SK-N-SH (cell line): ENCODE data around the gene NHLH1. TPM values are rescaled to one million over a fixed set of nuclear protein-coding genes. Genes with fewer than 3 reads are reported as not detected.

Experiments used
- CTCF ChIA-PET: fragments of 300-600, 350-600 bp; formaldehyde crosslinking; extraction: SDS; loops from one replicate; lab custom pipeline; 2021; lab: Yijun Ruan, JAX
- POLR2A ChIA-PET: fragments of 350-600 bp; sonication (Branson Sonifier 250); formaldehyde crosslinking; extraction: SDS; loops from one replicate; lab custom pipeline; 2020; ENCODE audit warnings: antibody characterized with exemption, inconsistent platforms; lab: Yijun Ruan, JAX
- DNase-seq: peaks from one replicate; pipeline ENCODE4 v3.0.0; 2012
- H2AFZ ChIP-seq: fragments of 200-600 bp; sonication (generic); 2 replicates; pipeline ENCODE4 v1.8.1; 2016; ENCODE audit warnings: antibody characterized with exemption, mild to moderate bottlenecking, low read depth
- H3F3A ChIP-seq: fragments of 200-600 bp; sonication (generic); replicated peaks from 2 replicates; pipeline ENCODE3; 2016; ENCODE audit warnings: antibody characterized with exemption, mild to moderate bottlenecking; ENCODE audit not compliant: insufficient read depth
- H3K27ac ChIP-seq, 2 experiments: fragments of 200-500 bp in 1 of 2; fragments of 200-600 bp in 1 of 2; sonication (Bioruptor generic) in 1 of 2; sonication (generic), shearing (Covaris generic) in 1 of 2; 2 replicates each; pipeline versions ENCODE4 v1.5.1 to v1.6.1; 2014 to 2016; ENCODE audit warnings: low read depth in 2 of 2, inconsistent platforms in 1 of 2, low read length in 1 of 2, mild to moderate bottlenecking in 1 of 2, mixed read lengths in 1 of 2
- H3K27me3 ChIP-seq: fragments of 200-600 bp; sonication (generic), shearing (Covaris generic); 2 replicates; pipeline ENCODE4 v1.6.1; 2016; ENCODE audit warnings: mixed run types; ENCODE audit not compliant: insufficient read depth
- H3K36me3 ChIP-seq, 2 experiments: fragments of 200-500 bp in 1 of 2; fragments of 200-600 bp in 1 of 2; sonication (Bioruptor generic) in 1 of 2; sonication (generic) in 1 of 2; replicated peaks in 1 of 2; 2 replicates each; pipeline versions ENCODE3 to v1.5.1; 2014 to 2016; ENCODE audit warnings: low read length in 1 of 2, mild to moderate bottlenecking in 1 of 2; ENCODE audit not compliant: insufficient read depth in 2 of 2, control insufficient read depth in 1 of 2
- H3K4me1 ChIP-seq, 2 experiments: fragments of 200-500 bp in 1 of 2; fragments of 200-600 bp in 1 of 2; sonication (Bioruptor generic) in 1 of 2; sonication (generic), shearing (Covaris generic) in 1 of 2; 2 replicates each; pipeline versions ENCODE4 v1.5.1 to v1.6.1; 2014 to 2016; ENCODE audit warnings: low read depth in 1 of 2, low read length in 1 of 2, mixed run types in 1 of 2; ENCODE audit not compliant: insufficient read depth in 2 of 2, control insufficient read depth in 1 of 2
- H3K4me2 ChIP-seq: fragments of 200-600 bp; sonication (generic), shearing (Covaris generic); 2 replicates; pipeline ENCODE4 v1.6.1; 2017; ENCODE audit warnings: mixed run types
- H3K4me3 ChIP-seq, 2 experiments: fragments of 200-500 bp in 1 of 2; fragments of 200-600 bp in 1 of 2; sonication (Bioruptor generic) in 1 of 2; sonication (generic), shearing (Covaris generic) in 1 of 2; 2 replicates each; pipeline versions ENCODE4 v1.5.1 to v1.8.1; 2014 to 2016; ENCODE audit warnings: low read depth in 2 of 2, inconsistent platforms in 1 of 2, low read length in 1 of 2, mild to moderate bottlenecking in 1 of 2, mixed read lengths in 1 of 2, moderate library complexity in 1 of 2
- H3K79me2 ChIP-seq: fragments of 200-600 bp; sonication (generic); 2 replicates; pipeline ENCODE4 v1.8.1; 2017; ENCODE audit warnings: mild to moderate bottlenecking; ENCODE audit not compliant: insufficient read depth
- H3K9ac ChIP-seq: fragments of 200-600 bp; sonication (generic); 2 replicates; pipeline ENCODE4 v1.6.1; 2017; ENCODE audit warnings: mixed run types
- H3K9me2 ChIP-seq: fragments of 200-600 bp; sonication (generic); 2 replicates; pipeline ENCODE4 v1.6.1; 2017; ENCODE audit warnings: mixed run types
- H3K9me3 ChIP-seq: fragments of 200-600 bp; sonication (generic); 2 replicates; pipeline ENCODE4 v1.6.1; 2017; ENCODE audit warnings: mixed run types, mild to moderate bottlenecking, moderate library complexity
- H4K20me1 ChIP-seq: fragments of 200-600 bp; sonication (generic); 2 replicates; pipeline ENCODE4 v1.6.1; 2017; ENCODE audit warnings: mild to moderate bottlenecking, mixed run types; ENCODE audit not compliant: insufficient read depth
- CTCF ChIP-seq: fragments of 200-600 bp; sonication (generic); IDR thresholded peaks from 2 replicates; pipeline ENCODE4 v1.6.1; 2017; ENCODE audit warnings: antibody characterized with exemption, mild to moderate bottlenecking, moderate library complexity
- EZH2phosphoT487 ChIP-seq: fragments of 200-600 bp; sonication (generic); IDR thresholded peaks from 2 replicates; pipeline ENCODE4 v1.6.1; 2017; ENCODE audit warnings: low read depth, mixed run types, mild to moderate bottlenecking, antibody characterized with exemption, moderate library complexity, borderline replicate concordance
- NRF1 ChIP-seq: IDR thresholded peaks from 2 replicates; pipeline ENCODE4 v1.6.1; 2012; ENCODE audit warnings: low read depth, mild to moderate bottlenecking, low read length
- RAD21 ChIP-seq: IDR thresholded peaks from 2 replicates; pipeline ENCODE4 v1.6.1; 2012; ENCODE audit warnings: mild to moderate bottlenecking, low read length
- REST ChIP-seq: IDR thresholded peaks from 2 replicates; pipeline ENCODE4 v1.6.1; 2012; ENCODE audit warnings: mild to moderate bottlenecking, low read depth, low read length, moderate library complexity
- RFX5 ChIP-seq: IDR thresholded peaks from 2 replicates; pipeline ENCODE4 v1.6.1; 2012; ENCODE audit warnings: mild to moderate bottlenecking, improper control_type of control experiment, low read length
- SMC3 ChIP-seq: IDR thresholded peaks from 2 replicates; pipeline ENCODE4 v1.6.1; 2012; ENCODE audit warnings: low read depth, low read length, improper control_type of control experiment
- YY1 ChIP-seq: IDR thresholded peaks from 2 replicates; pipeline ENCODE4 v1.4.0; 2012; ENCODE audit warnings: low read depth, mild to moderate bottlenecking
- WGBS: methylation state at CpG from one replicate; pipeline ENCODE4 v1.1.6; 2017; ENCODE audit warnings: low lambda C conversion rate; 5-methylcytosine and 5-hydroxymethylcytosine counted together
- polyA plus RNA-seq, 3 experiments: library from polyadenylated mRNA; depleted of rRNA; stranded (reverse); fragments of >200 nt; gene quantifications; 2 replicates each; pipeline ENCODE4 v1.2.3, GENCODE V29; 2012

The NHLH1 gene
- polyA plus RNA-seq, 1 of the 3 experiments (the other 2 are of a cell fraction): 0.18 TPM

GRCh38 chr1:160353223-160353622 is 13.6 kb upstream of the NHLH1 start:
- Histone ChIP-seq H3K79me2 (no peaks in the 10 kb centered on the region), H3K9me2 (no peaks in the 10 kb centered on the region), H3K4me1 (no peaks in the 10 kb centered on the region), H2AFZ (no peak overlapping the region), H3K36me3 (peaks cover 40 to 96% of the 10 kb centered on the region in 2 experiments), H3K9ac (no peak overlapping the region), H4K20me1 (no peaks in the 10 kb centered on the region), H3K27ac (no peak overlapping the region), H3K4me2 (no peak overlapping the region), H3K27me3 (no peaks in the 10 kb centered on the region), H3K9me3 (no peaks in the 10 kb centered on the region), H3F3A (no peaks in the 10 kb centered on the region), H3K4me3 (no peak overlapping the region)
- peak; percentile 95 for TF ChIP-seq RFX5
- TF ChIP-seq NRF1: no peak
- 100% methylated on average over 2 of the region's 2 CpGs for WGBS
- DNase-seq: no peak
- CTCF ChIA-PET: interaction anchor here (1.1 to 6.4 kb wide), 9 partner anchors 9 to 252 kb away, joined by 3 to 100 read pairs (median 4); partner anchors contain the start of gene NHLH1
- POLR2A ChIA-PET: no interaction called here

- peak; percentile 53 for DNase-seq
- H3K9me3 ChIP-seq: no peaks in the 10 kb centered on the region
- no peaks in the 10 kb centered on the region for H3K79me2 ChIP-seq
- no peaks in the 10 kb centered on the region for H3K27me3 ChIP-seq
- H3K4me2 ChIP-seq: no peak overlapping the region
- H3F3A ChIP-seq: peaks cover 4% of the 10 kb centered on the region
- TF ChIP-seq YY1 (no peak), RAD21 (peak; percentile 44), REST (peak; percentile 53; the same call in 1 of the 2 replicates), CTCF (peak; percentile 70), EZH2phosphoT487 (no peak), SMC3 (peak; percentile 55)
- CTCF ChIA-PET: interaction anchor here (0.7 to 6.4 kb wide), 21 partner anchors 8 to 1098 kb away, joined by 3 to 100 read pairs (median 4); partner anchors contain the start of gene NHLH1
- no peaks in the 10 kb centered on the region for H4K20me1 ChIP-seq
- H3K27ac ChIP-seq: no peak overlapping the region
- no peak overlapping the region for H2AFZ ChIP-seq
- H3K36me3 ChIP-seq: peaks cover 43 to 89% of the 10 kb centered on the region in 2 experiments
- WGBS: 66% methylated on average over 5 of the region's 5 CpGs
- POLR2A ChIA-PET: no interaction called here
- no peaks in the 10 kb centered on the region for H3K4me1 ChIP-seq
- H3K9ac ChIP-seq: no peak overlapping the region
- H3K4me3 ChIP-seq: peak overlapping the region in 1 of 2 experiments; percentile 28; a peak in 1 of 4 replicates
- no peaks in the 10 kb centered on the region for H3K9me2 ChIP-seq
Measured at GRCh38 chr1:160354388-160354985, 12.4 kb upstream of the NHLH1 start.
